Right lobe of liver (tissue), 6 donors: Measurements from ENCODE around the gene WNT7A. TPM values are rescaled to one million over a fixed set of nuclear protein-coding genes. Genes with fewer than 3 reads are reported as not detected.

ENCODE experiments used
- ATAC-seq, 4 donors: fragments of 200-7000 bp; cut with Tn5 transposase; one replicate each; pipeline ENCODE4 v1.9.1; 2020; ENCODE audit warnings: mild to moderate bottlenecking in 4 of 4, moderate library complexity in 4 of 4
- DNase-seq, 3 donors: peaks; one replicate each; pipeline ENCODE4 v3.0.0-alpha.2; 2020
- H3K27ac ChIP-seq, 3 donors: fragments of 200-600 bp; one replicate each; pipeline ENCODE4 v1.8.0; 2022
- H3K27me3 ChIP-seq, 2 donors: fragments of 200-600 bp; one replicate each; pipeline ENCODE4 v1.8.0; 2022
- H3K36me3 ChIP-seq, 4 donors: fragments of 200-600 bp; sonication (generic) in 1 of 4; one replicate each; pipeline versions ENCODE4 v1.5.1 to v1.8.0; 2017 to 2022; ENCODE audit warnings: control low read depth in 1 of 4
- H3K4me1 ChIP-seq, 4 donors: fragments of 200-600 bp; sonication (generic) in 1 of 4; one replicate each; pipeline versions ENCODE4 v1.5.1 to v1.8.0; 2017 to 2022; ENCODE audit warnings: control low read depth in 1 of 4
- H3K4me3 ChIP-seq, 3 donors: fragments of 200-600 bp; one replicate each; pipeline ENCODE4 v1.8.0; 2022
- H3K9me3 ChIP-seq, 4 donors: fragments of 200-600 bp; sonication (generic) in 1 of 4; one replicate each; pipeline versions ENCODE4 v1.5.1 to v1.8.0; 2017 to 2022; ENCODE audit warnings: control low read depth in 1 of 4
- POLR2A ChIP-seq: fragments of 450-650 bp; IDR thresholded peaks from one replicate; pipeline ENCODE4 v1.6.1; 2017; ENCODE audit warnings: antibody characterized with exemption, mild to moderate bottlenecking
- WGBS: methylation state at CpG from one replicate; pipeline ENCODE4 v1.1.6; 2018; ENCODE audit warnings: low coverage, low lambda C conversion rate; ENCODE audit not compliant: insufficient coverage; ENCODE audit errors: missing lambda C conversion rate; 5-methylcytosine and 5-hydroxymethylcytosine counted together
- intact Hi-C, 2 donors: fragments of 100-400 bp; cut with DNase I; formaldehyde crosslinking; loops; one replicate each; pipeline versions ENCODE4 v1.11.2 to v1.14.1; 2022
- total RNA-seq, 6 experiments: library from RNA; depleted of rRNA in 2 of 6; stranded (reverse); fragments of >200 nt in 2 of 6; fragmentation: NEBNext Ultra II Directional in 3 of 6; extraction: Animal tissue kit (Norgen Biotek cat#: 25700) in 3 of 6; gene quantifications; one replicate each; pipeline versions ENCODE4 v1.1.0 to v1.2.4, GENCODE V29; 2016 to 2023
- TF ChIP-seq, protein P1 (sequence below), 4 donors: fragments of 200-600 bp in 3 of 4; fragments of 450-650 bp in 1 of 4; IDR thresholded peaks; one replicate each; pipeline versions ENCODE4 v1.5.1 to v1.8.0; 2016 to 2022; ENCODE audit warnings: antibody characterized with exemption in 4 of 4, mild to moderate bottlenecking in 2 of 4
- donor health status: DM: no; HTN: yes; CAD: no.
- donor health status: DM: no; HTN: no; CAD: no.
- donor health status: DM: no; HTN: no; CAD: no.
- donor health status: DM: no; HTN: yes; CAD: no.
- donor health status: DM: no; HTN: yes; CAD: no.

WNT7A gene
- total RNA-seq, 6 experiments from 2014 or later = not detected

DNA sequence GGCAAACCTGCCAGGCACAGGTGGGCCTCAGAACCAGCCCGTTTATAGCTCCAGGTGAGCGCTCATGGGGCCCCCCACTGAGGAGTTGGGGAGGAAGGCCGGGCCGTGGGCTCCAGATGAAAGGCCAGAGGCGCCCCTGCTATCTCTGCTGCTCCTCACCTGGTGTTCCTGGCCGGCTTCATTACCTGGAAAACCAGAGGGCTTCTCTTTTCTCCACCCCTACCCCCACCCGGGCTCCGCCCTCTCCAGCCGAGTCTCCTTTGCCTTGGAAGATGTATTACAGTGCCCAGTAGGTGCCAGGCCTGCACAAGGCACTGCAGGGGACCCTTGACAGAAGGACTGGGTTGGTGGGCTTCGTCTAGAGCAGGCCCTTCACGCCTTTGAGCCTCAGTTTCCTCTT is 111.4 kb downstream of the WNT7A start:
- Histone ChIP-seq H3K4me3 (no peak overlapping the region), H3K4me1 (no peaks in the 10 kb centered on the region), H3K27ac (no peak overlapping the region), H3K27me3 (no peaks in the 10 kb centered on the region), H3K36me3 (no peaks in the 10 kb centered on the region), H3K9me3 (no peaks in the 10 kb centered on the region)
- ATAC-seq (no peak), DNase-seq (no peak)
- no peak for TF ChIP-seq POLR2A
- intact Hi-C loops = no loop called here
- WGBS = 38% methylated on average over 2 of the region's 11 CpGs

GRCh38 chr3:13767896-13768295 is 112.0 kb downstream of the WNT7A start:
- Histone ChIP-seq H3K27me3 (no peaks in the 10 kb centered on the region), H3K4me3 (no peak overlapping the region), H3K27ac (no peak overlapping the region), H3K36me3 (no peaks in the 10 kb centered on the region), H3K4me1 (no peaks in the 10 kb centered on the region), H3K9me3 (no peaks in the 10 kb centered on the region)
- ATAC-seq (no peak), DNase-seq (no peak)
- TF ChIP-seq, protein P1, sequence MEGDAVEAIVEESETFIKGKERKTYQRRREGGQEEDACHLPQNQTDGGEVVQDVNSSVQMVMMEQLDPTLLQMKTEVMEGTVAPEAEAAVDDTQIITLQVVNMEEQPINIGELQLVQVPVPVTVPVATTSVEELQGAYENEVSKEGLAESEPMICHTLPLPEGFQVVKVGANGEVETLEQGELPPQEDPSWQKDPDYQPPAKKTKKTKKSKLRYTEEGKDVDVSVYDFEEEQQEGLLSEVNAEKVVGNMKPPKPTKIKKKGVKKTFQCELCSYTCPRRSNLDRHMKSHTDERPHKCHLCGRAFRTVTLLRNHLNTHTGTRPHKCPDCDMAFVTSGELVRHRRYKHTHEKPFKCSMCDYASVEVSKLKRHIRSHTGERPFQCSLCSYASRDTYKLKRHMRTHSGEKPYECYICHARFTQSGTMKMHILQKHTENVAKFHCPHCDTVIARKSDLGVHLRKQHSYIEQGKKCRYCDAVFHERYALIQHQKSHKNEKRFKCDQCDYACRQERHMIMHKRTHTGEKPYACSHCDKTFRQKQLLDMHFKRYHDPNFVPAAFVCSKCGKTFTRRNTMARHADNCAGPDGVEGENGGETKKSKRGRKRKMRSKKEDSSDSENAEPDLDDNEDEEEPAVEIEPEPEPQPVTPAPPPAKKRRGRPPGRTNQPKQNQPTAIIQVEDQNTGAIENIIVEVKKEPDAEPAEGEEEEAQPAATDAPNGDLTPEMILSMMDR (IDR thresholded peaks at IDR 0.05) = no peak
- intact Hi-C loops = no loop called here
- 70% methylated on average over 2 of the region's 4 CpGs for WGBS

GRCh38 chr3:13767030-13767429 is 112.8 kb downstream of the WNT7A start:
- WGBS = 70% methylated on average over 4 of the region's 6 CpGs
- intact Hi-C loops = no loop called here
- Histone ChIP-seq H3K36me3 (no peaks in the 10 kb centered on the region), H3K9me3 (no peaks in the 10 kb centered on the region), H3K27ac (no peak overlapping the region), H3K27me3 (no peaks in the 10 kb centered on the region), H3K4me3 (no peak overlapping the region), H3K4me1 (no peaks in the 10 kb centered on the region)
- TF ChIP-seq, protein P1 (IDR thresholded peaks at IDR 0.05) = no peak
- no peak for TF ChIP-seq POLR2A
- DNase-seq (no peak), ATAC-seq (no peak)

Other genes with a start within 250 kb of the WNT7A start
- gene CHCHD4, start 244.8 kb upstream of the WNT7A start, total RNA-seq = 10 to 100 TPM in 2 of 6 experiments, 1 to 10 TPM in 4; 6.2 to 13.5 (median 8.4) TPM
- gene TMEM43, start 245.0 kb upstream of the WNT7A start, total RNA-seq = 10 to 100 TPM in 5 of 6 experiments, 1 to 10 TPM in 1; 9.3 to 16.8 (median 14.6) TPM